ENCODE results near the gene NALCN.

The NALCN gene

DNA sequence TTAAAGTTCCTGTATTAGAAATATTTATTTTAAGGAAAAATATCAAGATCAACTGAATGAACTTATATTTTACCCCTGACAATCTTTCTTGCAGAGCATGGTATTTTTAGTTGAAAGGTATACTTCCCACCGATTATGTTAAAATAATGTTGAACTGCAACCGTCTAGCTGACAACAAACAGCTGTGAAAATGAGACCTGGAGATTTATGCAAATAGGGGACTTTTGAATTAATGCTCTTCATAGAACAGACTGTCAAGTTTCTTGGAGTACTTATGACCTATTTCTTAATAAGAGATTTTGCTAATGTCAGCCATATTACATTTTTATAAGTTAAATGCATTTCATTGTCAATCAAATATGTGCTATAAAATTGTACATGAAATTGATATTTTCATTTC is 210.9 kb downstream of the NALCN start:
- DNase-seq (ENCODE audit: low read depth): no peak

DNA sequence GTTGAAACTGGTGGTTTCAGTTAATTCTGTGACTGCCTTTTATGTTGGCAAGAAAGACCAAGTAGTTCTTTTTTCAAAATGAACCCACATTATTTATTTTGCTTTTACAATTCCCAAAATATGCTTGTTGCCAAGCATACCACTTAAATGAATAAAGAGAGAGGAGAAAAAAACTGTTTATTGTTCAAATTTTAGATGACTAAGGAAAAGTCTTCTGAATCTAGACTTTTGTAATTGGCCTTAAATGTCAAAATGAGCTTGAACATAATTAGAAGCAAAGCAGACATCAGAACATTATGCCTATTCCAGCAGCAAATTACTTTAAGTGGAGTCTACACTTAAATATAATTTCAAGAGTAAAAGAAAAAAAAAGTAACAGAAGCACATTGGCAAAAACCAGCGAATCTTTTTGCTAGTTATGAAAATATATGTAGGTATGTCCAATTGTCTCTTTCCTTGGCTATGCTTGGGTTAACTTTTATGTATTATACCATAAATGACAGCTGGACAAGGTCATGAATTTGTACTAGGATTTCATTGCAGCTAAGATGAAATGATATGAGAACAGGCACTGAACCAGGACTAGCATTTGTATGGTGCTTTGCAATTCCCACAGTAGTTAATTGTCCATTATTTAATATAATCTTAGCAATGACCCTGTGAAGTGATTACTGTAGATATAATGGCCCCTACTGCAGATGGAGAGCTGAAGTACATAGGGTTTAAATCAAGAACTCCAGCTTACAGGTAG is 211.9 kb downstream of the NALCN start:
- DNase-seq (ENCODE audit: low read depth): no peak

DNA sequence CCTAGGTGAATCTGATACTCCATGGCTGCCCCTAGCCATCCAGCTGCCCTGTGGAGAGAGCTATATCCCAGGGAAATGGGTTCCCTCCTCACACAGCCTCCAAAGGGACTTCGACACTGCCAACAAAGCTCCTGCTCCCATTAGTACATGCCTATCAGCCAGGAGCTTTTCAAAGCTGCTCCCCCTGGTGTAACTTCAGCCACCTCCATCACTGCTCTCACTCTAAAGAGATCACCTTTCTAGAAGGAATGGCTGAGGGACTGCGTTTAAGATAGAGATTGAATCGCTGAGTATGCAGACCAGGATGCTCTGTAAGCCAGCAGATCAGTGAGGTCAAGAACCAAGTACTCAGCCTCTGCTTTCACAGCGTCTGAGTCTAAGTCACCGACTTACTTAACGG is 213.7 kb downstream of the NALCN start:
- no peak for DNase-seq (ENCODE audit: low read depth)

DNA sequence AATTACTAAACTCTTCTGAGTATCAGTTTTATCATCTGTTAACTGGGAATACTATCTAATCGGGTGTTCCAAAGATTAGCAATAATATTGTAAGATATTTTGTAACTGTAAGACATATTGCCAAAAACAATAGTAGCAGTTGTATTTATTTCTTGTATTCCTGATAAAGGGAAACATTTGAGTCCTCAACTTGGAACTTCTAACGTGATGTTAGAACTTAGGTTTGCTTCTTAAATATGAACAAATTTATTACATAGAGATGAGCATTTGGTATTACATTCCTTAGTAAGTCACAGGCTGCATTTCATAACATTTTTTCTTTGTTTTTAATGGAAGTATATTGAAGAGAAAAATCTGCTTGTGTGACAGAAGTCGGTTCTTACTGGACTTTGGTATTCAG is 225.3 kb downstream of the NALCN start:
- DNase-seq (ENCODE audit: low read depth): no peak

- DNase-seq (ENCODE audit: low read depth): no peak
Observed at GRCh38 chr13:101190337-101190736, 226.0 kb downstream of the NALCN start.

GRCh38 chr13:101185606-101186005 is 230.7 kb downstream of the NALCN start:
- DNase-seq (ENCODE audit: low read depth): no peak

- DNase-seq (ENCODE audit: low read depth): no peak
Observed at GRCh38 chr13:101181076-101181685, 235.1 kb downstream of the NALCN start.

- no peak for DNase-seq (ENCODE audit: low read depth)
Observed at GRCh38 chr13:101179021-101179420, 237.3 kb downstream of the NALCN start.

DNA sequence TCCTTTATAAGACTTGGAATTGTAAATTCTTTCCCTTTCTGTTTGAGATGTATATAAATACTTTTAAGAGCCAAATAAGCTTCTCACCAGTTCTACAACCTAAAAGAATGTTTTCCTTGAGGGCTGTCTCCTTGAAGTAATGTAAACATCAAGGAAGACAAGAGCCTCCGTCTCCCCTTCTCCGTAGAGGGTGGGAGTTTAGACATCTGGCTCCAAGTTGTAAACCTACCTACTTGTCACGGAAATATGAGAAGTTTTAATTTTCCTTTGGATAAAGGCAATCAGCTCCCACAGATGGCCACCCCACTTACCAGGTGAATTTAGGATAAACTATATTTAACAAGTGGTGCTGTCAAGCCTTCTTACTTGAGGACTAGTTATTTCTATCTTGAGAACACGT is 237.9 kb downstream of the NALCN start:
- DNase-seq (ENCODE audit: low read depth): no peak

DNA sequence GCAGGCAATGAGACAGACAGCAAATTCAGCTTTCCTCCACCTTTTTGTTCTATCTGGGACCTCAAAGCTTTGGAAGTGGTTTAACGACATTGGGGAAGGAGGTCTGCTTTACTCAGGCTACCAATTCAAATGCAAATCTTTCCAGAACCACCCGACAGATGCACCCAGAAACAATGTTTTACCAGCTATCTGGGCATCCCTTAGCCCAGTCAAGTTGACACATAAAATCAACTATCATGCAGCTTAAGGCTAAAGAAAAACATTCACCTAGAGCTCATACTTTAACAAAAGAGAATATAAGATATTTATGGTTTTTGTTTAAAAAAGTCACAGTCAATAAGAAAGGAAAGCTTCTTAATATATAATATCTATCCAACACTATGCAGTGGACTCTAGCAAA is 246.0 kb downstream of the NALCN start:
- no peak for DNase-seq (ENCODE audit: low read depth)

- DNase-seq (ENCODE audit: low read depth): no peak
Observed at GRCh38 chr13:101157261-101157660, 259.0 kb downstream of the NALCN start.

DNA sequence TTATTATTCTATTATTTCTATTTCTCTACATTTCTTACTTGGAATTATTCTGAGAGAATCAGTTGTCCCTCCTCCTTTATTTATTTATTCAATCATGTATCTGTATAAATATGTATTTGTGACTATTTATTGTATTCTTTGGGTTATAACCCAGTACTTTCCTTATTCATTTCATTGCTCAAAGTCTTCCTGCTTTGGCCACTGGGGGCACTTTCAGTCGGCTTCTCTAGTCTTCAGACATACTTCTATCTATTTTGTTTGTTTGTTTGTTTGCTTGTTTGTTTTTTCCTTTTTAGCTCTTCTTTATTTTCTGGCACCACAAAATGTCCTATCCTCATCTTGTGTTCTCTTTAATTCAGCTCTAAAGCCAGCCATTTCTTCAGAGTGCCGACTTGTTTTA is 260.4 kb downstream of the NALCN start:
- DNase-seq (ENCODE audit: low read depth): no peak

DNA sequence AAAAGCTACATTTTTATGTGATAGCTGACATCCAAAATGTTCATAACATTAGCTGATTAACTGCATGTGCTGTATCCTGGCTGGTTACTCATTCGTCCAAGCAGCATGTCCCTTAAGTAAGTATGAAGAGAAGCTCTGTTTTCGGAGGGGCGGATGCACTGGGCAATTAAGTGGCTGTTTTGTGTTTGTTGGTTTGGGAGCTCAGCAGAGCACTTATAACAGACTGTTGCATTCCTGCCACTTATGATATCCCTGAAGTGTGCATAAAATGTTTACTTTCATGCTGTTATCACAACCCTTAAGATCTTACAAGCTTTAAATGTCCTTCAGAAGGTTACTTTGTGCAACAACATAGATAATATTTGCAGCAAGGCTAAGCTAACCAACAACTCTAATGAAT is 264.1 kb downstream of the NALCN start:
- DNase-seq (ENCODE audit: low read depth): no peak

GRCh38 chr13:101150998-101151397 is 265.3 kb downstream of the NALCN start:
- no peak for DNase-seq (ENCODE audit: low read depth)

GRCh38 chr13:101149735-101150384 is 266.4 kb downstream of the NALCN start:
- DNase-seq (ENCODE audit: low read depth): no peak

- DNase-seq (ENCODE audit: low read depth): no peak
Observed at GRCh38 chr13:101146101-101146898, 270.0 kb downstream of the NALCN start.

DNA sequence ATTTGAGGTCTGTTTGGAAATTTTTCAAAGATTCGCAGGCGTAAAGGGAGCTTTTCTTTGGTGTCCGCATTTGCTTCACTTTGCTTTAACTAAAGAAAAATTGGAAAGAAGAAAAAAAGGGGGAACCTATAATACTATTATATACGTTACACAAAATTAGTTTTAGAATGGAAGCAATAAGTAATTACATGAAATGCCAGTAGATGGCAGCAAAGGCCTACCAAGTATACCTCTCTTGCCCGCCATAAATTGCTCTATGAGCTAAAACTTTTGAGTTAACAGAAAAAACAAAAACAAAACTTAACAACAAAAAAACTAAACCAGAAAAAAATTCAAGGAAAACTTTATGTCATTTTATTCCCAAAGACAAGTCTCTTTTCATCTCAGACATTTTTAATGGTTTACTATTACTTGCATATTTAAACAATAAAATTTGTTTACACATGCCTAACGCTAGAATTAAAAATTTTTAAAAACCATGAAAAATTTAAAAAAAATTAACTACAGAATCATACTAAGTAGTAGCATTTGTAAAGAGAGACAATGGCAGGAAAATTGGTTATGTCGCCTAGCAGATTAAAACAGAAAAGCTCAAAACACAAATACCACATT is 271.4 kb downstream of the NALCN start:
- no peak for DNase-seq (ENCODE audit: low read depth)

- no peak for DNase-seq (ENCODE audit: low read depth)
Observed at GRCh38 chr13:101140936-101141335, 275.4 kb downstream of the NALCN start.

DNA sequence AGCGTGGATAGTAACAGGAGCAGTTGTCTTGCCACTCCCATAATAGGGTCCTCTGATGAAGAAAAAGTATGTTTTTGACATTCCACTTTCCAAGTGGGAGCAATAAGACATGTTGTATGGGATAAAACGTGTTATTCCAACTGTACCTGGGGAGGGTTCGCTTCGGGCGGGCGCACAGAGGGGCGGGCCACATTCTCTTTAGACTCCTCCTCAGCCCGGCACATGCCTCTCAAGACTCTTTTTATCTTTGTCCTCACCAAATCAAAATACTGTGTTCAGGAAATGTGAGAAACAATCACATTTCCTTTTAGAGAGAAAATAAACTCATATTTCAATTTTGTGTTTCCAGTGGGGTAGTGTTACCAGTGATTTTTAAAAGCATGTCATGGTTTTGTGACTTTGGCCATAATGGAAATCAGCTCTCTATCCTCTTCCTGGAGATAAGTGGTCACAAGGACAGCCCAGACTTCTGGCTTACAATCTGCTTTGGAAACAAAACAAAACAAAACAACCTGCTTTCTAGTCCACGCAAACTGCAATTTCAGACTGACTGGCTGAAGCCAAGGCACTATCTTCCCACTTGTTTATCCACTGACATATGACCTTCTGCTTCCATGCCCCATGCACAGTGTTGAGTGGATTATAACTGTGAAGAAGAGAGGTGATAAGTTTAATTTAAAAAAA is 276.1 kb downstream of the NALCN start:
- no peak for DNase-seq (ENCODE audit: low read depth)

DNA sequence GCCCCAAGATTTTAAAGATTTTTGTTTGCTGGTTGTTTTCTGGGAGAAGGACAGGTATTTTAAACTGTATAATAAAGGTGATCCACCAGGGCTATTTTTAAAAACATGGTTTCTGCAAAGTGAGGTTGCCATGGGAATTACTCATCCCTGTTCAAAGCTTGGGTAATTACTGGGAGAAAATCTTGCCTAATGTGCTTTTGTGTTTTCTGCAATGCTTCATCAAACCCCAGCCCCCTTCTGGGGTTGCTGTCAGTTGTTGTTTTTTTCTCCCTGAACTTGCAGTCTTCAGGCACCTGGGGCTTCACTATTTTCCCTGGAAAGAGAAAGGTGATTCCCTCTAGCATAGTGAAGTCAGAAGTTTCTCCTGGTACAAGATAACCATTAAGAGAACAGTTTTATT is 277.2 kb downstream of the NALCN start:
- no peak for DNase-seq (ENCODE audit: low read depth)

GRCh38 chr13:101127741-101128353 is 288.5 kb downstream of the NALCN start:
- no peak for DNase-seq (ENCODE audit: low read depth)
